Measurements from ENCODE around the gene OPTC.
"Not testable (repeated sequence)": the region's sequence is repeated elsewhere in the genome, so short reads cannot be mapped to it uniquely, and the experiment has no call there.

OPTC gene

GRCh38 chr1:203516906-203517305 lies 23.0 kb downstream of the OPTC start:
- DNase-seq (ENCODE audit: low read depth in 2 of 2), result no peak

GRCh38 chr1:203517426-203518110 lies 23.6 kb downstream of the OPTC start:
- DNase-seq (ENCODE audit: low read depth in 2 of 2), result no peak

GRCh38 chr1:203518139-203518538 lies 24.2 kb downstream of the OPTC start:
- not testable (repeated sequence) for DNase-seq (ENCODE audit: low read depth in 2 of 2)

GRCh38 chr1:203518541-203518940 lies 24.6 kb downstream of the OPTC start:
- no peak for DNase-seq (ENCODE audit: low read depth in 2 of 2)

- DNase-seq (ENCODE audit: low read depth in 2 of 2), result no peak
Observed at GRCh38 chr1:203519053-203519840, 25.3 kb downstream of the OPTC start.

GRCh38 chr1:203519896-203520295 lies 25.9 kb downstream of the OPTC start:
- DNase-seq (ENCODE audit: low read depth in 2 of 2), result no peak

GRCh38 chr1:203520315-203520714 lies 26.4 kb downstream of the OPTC start:
- DNase-seq (ENCODE audit: low read depth in 2 of 2), result no peak

- no peak for DNase-seq (ENCODE audit: low read depth in 2 of 2)
Observed at GRCh38 chr1:203521074-203521794, 27.3 kb downstream of the OPTC start.

- no peak for DNase-seq (ENCODE audit: low read depth in 2 of 2)
Observed at GRCh38 chr1:203521812-203522211, 27.9 kb downstream of the OPTC start.

GRCh38 chr1:203522237-203522636 lies 28.3 kb downstream of the OPTC start:
- DNase-seq (ENCODE audit: low read depth in 2 of 2), result no peak

- no peak for DNase-seq (ENCODE audit: low read depth in 2 of 2)
Observed at GRCh38 chr1:203523667-203524066, 29.7 kb downstream of the OPTC start.

GRCh38 chr1:203524152-203524551 lies 30.2 kb downstream of the OPTC start:
- no peak for DNase-seq (ENCODE audit: low read depth in 2 of 2)

- DNase-seq (ENCODE audit: low read depth in 2 of 2), result no peak
Observed at GRCh38 chr1:203524824-203525223, 30.9 kb downstream of the OPTC start.

- no peak for DNase-seq (ENCODE audit: low read depth in 2 of 2)
Observed at GRCh38 chr1:203525685-203526084, 31.7 kb downstream of the OPTC start.

GRCh38 chr1:203526130-203526529 lies 32.2 kb downstream of the OPTC start:
- no peak for DNase-seq (ENCODE audit: low read depth in 2 of 2)

GRCh38 chr1:203526572-203526971 lies 32.6 kb downstream of the OPTC start:
- DNase-seq (ENCODE audit: low read depth in 2 of 2), result no peak

GRCh38 chr1:203527013-203527412 lies 33.1 kb downstream of the OPTC start:
- DNase-seq (ENCODE audit: low read depth in 2 of 2), result no peak

GRCh38 chr1:203528063-203528462 lies 34.1 kb downstream of the OPTC start:
- no peak for DNase-seq (ENCODE audit: low read depth in 2 of 2)

- DNase-seq (ENCODE audit: low read depth in 2 of 2), result no peak
Observed at GRCh38 chr1:203528976-203529835, 35.3 kb downstream of the OPTC start.

- no peak for DNase-seq (ENCODE audit: low read depth in 2 of 2)
Observed at GRCh38 chr1:203531063-203531462, 37.1 kb downstream of the OPTC start.

- no peak for DNase-seq (ENCODE audit: low read depth in 2 of 2)
Observed at GRCh38 chr1:203534012-203534411, 40.1 kb downstream of the OPTC start.

GRCh38 chr1:203534526-203534925 lies 40.6 kb downstream of the OPTC start:
- no peak for DNase-seq (ENCODE audit: low read depth in 2 of 2)

Measured in activated CD8-positive, alpha-beta memory T cell treated with anti-CD3 and anti-CD28 coated beads for 4 hours (primary cell).